ENCODE data around the gene N4BP2L1.

The N4BP2L1 gene

DNA sequence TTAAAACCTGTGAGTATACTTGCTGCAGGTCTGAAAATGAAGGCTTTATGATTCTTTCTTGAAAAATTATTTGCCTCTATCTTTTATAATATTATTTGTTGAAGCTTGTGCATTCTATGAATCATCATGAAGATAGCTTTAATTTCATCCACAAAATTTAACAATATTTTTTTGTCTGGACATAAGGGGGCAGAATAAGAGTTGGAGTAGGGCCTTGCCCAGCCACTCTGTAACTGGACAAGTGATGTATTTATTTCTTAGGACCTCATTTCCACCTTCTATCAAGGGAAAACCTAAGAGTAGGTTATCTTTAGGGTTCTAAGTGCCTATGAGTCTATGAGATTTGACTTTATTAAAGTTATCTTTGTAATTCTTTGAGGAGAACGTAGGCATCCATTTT is 49.9 kb downstream of the N4BP2L1 start:
- Histone ChIP-seq H3K4me3 (ENCODE audit: insufficient read depth, low read length, poor library complexity, severe bottlenecking) (no peak overlapping the region), H3K79me2 (ENCODE audit: insufficient read depth, low read length) (no peaks in the 10 kb centered on the region), H3K27me3 (ENCODE audit: low read length) (no peaks in the 10 kb centered on the region), H3K27ac (ENCODE audit: low read depth, low read length) (no peak overlapping the region), H4K20me1 (ENCODE audit: low read depth, low read length) (no peaks in the 10 kb centered on the region), H2AFZ (ENCODE audit: low read depth, low read length, severe bottlenecking) (no peak overlapping the region), H3K4me2 (ENCODE audit: low read depth, low read length, poor library complexity, severe bottlenecking) (no peak overlapping the region), H3F3A (ENCODE audit: insufficient read depth) (peaks cover 6% of the 10 kb centered on the region; the same call in 1 of the 2 replicates), H3K36me3 (ENCODE audit: low read length) (peaks cover 31% of the 10 kb centered on the region; the same call in 1 of the 2 replicates), H3K9me3 (ENCODE audit: insufficient read depth, low read length) (no peaks in the 10 kb centered on the region), H3K9me2 (replicated peaks; ENCODE audit: insufficient read depth, low read length) (no peaks in the 10 kb centered on the region), H3K9ac (ENCODE audit: low read length) (no peak overlapping the region)
- TF ChIP-seq, protein P1, sequence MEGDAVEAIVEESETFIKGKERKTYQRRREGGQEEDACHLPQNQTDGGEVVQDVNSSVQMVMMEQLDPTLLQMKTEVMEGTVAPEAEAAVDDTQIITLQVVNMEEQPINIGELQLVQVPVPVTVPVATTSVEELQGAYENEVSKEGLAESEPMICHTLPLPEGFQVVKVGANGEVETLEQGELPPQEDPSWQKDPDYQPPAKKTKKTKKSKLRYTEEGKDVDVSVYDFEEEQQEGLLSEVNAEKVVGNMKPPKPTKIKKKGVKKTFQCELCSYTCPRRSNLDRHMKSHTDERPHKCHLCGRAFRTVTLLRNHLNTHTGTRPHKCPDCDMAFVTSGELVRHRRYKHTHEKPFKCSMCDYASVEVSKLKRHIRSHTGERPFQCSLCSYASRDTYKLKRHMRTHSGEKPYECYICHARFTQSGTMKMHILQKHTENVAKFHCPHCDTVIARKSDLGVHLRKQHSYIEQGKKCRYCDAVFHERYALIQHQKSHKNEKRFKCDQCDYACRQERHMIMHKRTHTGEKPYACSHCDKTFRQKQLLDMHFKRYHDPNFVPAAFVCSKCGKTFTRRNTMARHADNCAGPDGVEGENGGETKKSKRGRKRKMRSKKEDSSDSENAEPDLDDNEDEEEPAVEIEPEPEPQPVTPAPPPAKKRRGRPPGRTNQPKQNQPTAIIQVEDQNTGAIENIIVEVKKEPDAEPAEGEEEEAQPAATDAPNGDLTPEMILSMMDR (IDR thresholded peaks at IDR 0.05; ENCODE audit: insufficient read depth, low read length, poor library complexity, severe bottlenecking), result no peak
- no peak for TF ChIP-seq EZH2phosphoT487 (conservative IDR thresholded peaks at IDR 0.05; ENCODE audit: low read length)

DNA sequence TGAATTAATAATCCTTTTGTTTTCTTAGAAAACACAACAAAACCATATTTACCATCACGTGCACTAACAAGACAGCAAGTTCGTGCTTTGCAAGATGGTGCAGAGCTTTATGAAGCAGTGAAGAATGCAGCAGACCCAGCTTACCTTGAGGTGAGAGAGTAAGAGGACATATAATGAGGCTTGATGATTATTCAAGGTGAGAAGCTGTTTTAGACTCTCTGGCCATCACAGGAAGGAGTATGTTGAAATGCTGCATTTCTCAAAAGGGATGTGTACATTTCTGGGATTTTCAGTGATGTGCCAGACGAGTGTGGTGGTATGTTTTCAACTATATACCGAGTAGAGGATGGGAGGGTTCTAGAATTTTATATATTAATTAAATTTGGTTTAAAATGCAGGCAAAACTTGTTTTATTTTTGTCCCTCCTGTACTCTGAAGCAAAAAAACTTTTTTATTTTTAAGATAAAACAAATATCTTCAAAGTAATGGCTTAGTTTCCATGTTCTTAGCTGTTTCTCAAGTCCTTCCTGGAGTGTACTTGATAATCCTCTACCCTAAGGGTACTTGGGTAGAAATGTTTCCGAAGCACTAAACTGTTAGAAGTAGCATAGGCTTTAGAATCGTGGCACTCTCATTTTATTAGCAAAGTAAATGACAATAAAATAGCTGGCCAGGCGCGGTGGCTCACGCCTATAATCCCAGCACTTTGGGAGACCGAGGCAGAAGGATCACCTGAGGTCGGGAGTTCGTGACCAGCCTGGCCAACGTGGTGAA is 51.1 kb downstream of the N4BP2L1 start:
- Histone ChIP-seq H3K36me3 (ENCODE audit: low read length) (peaks cover 39% of the 10 kb centered on the region; the same call in 1 of the 2 replicates), H3K27ac (ENCODE audit: low read depth, low read length) (no peak overlapping the region), H3K9ac (ENCODE audit: low read length) (no peak overlapping the region), H3K9me2 (replicated peaks; ENCODE audit: insufficient read depth, low read length) (no peaks in the 10 kb centered on the region), H3K4me3 (ENCODE audit: insufficient read depth, low read length, poor library complexity, severe bottlenecking) (no peak overlapping the region), H3K79me2 (ENCODE audit: insufficient read depth, low read length) (no peaks in the 10 kb centered on the region), H3K27me3 (ENCODE audit: low read length) (no peaks in the 10 kb centered on the region), H4K20me1 (ENCODE audit: low read depth, low read length) (no peaks in the 10 kb centered on the region), H3K4me2 (ENCODE audit: low read depth, low read length, poor library complexity, severe bottlenecking) (no peak overlapping the region), H3F3A (ENCODE audit: insufficient read depth) (peaks cover 6% of the 10 kb centered on the region; the same call in 1 of the 2 replicates), H3K9me3 (ENCODE audit: insufficient read depth, low read length) (no peaks in the 10 kb centered on the region), H2AFZ (ENCODE audit: low read depth, low read length, severe bottlenecking) (no peak overlapping the region)
- no peak for TF ChIP-seq EZH2phosphoT487 (conservative IDR thresholded peaks at IDR 0.05; ENCODE audit: low read length)
- TF ChIP-seq, protein P1 (IDR thresholded peaks at IDR 0.05; ENCODE audit: insufficient read depth, low read length, poor library complexity, severe bottlenecking), result no peak

DNA sequence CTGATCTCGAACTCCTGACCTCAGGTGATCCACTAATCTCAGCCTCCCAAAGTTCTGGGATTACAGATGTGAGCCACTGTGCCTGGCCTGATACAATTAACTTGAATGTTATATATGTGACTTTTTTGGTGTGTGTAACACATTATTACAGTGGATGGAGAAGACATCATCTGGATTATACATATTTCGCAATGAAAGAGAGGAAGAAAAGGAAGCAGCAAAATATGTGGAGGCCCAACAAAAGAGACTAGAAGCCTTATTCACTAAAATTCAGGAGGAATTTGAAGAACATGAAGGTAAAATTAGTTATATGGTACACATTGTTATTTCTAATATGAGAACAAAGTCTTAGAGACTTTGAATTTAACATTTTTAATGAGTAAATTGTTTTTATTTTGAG is 57.1 kb downstream of the N4BP2L1 start:
- H3K4me3 ChIP-seq (ENCODE audit: insufficient read depth, low read length, poor library complexity, severe bottlenecking), result no peak overlapping the region
- no peaks in the 10 kb centered on the region for H4K20me1 ChIP-seq (ENCODE audit: low read depth, low read length)
- no peaks in the 10 kb centered on the region for H3K9me3 ChIP-seq (ENCODE audit: insufficient read depth, low read length)
- no peak overlapping the region for H3K9ac ChIP-seq (ENCODE audit: low read length)
- H3K27ac ChIP-seq (ENCODE audit: low read depth, low read length), result no peak overlapping the region
- H2AFZ ChIP-seq (ENCODE audit: low read depth, low read length, severe bottlenecking), result no peak overlapping the region
- no peak overlapping the region for H3K4me2 ChIP-seq (ENCODE audit: low read depth, low read length, poor library complexity, severe bottlenecking)
- no peaks in the 10 kb centered on the region for H3K9me2 ChIP-seq (replicated peaks; ENCODE audit: insufficient read depth, low read length)
- H3F3A ChIP-seq (ENCODE audit: insufficient read depth), result peaks cover 4% of the 10 kb centered on the region; the same call in 1 of the 2 replicates
- TF ChIP-seq, protein P1 (IDR thresholded peaks at IDR 0.05; ENCODE audit: insufficient read depth, low read length, poor library complexity, severe bottlenecking), result no peak
- no peak for TF ChIP-seq EZH2phosphoT487 (conservative IDR thresholded peaks at IDR 0.05; ENCODE audit: low read length)
- no peaks in the 10 kb centered on the region for H3K79me2 ChIP-seq (ENCODE audit: insufficient read depth, low read length)
- no peaks in the 10 kb centered on the region for H3K27me3 ChIP-seq (ENCODE audit: low read length)
- H3K36me3 ChIP-seq (ENCODE audit: low read length), result peaks cover 40% of the 10 kb centered on the region

Data from SU-DHL-6 (cell line).